H9 (cell line): ENCODE measurements around the gene PAH. TPM values are rescaled to one million over a fixed set of nuclear protein-coding genes. Genes with fewer than 3 reads are reported as not detected.

Experiments
- DNase-seq: peaks from one replicate; pipeline ENCODE4 v3.0.0-alpha.2; 2017
- H2AFZ ChIP-seq: one replicate; pipeline ENCODE4 v1.6.1; 2013; ENCODE audit warnings: mild to moderate bottlenecking, low read length, control low read depth, moderate library complexity
- H2AK5ac ChIP-seq: 2 replicates; pipeline ENCODE4 v1.6.1; 2013; ENCODE audit warnings: low read length, control low read depth, mixed read lengths; ENCODE audit not compliant: insufficient read length
- H2BK120ac ChIP-seq: one replicate; pipeline ENCODE4 v1.6.1; 2013; ENCODE audit warnings: low read depth, mild to moderate bottlenecking, low read length, control low read depth, inconsistent platforms; ENCODE audit not compliant: poor library complexity, severe bottlenecking
- H2BK12ac ChIP-seq: 2 replicates; pipeline ENCODE4 v1.6.1; 2013; ENCODE audit warnings: low read length, control low read depth, mixed read lengths, low read depth; ENCODE audit not compliant: insufficient read length
- H2BK15ac ChIP-seq: 2 replicates; pipeline ENCODE4 v1.6.1; 2013; ENCODE audit warnings: low read depth, low read length, control low read depth
- H2BK20ac ChIP-seq: one replicate; pipeline ENCODE4 v1.6.1; 2013; ENCODE audit warnings: low read depth, mild to moderate bottlenecking, low read length, control low read depth, inconsistent platforms; ENCODE audit not compliant: poor library complexity, severe bottlenecking
- H2BK5ac ChIP-seq: 2 replicates; pipeline ENCODE4 v1.6.1; 2013; ENCODE audit warnings: low read length, control low read depth, mixed read lengths; ENCODE audit not compliant: insufficient read length
- H3K14ac ChIP-seq: 2 replicates; pipeline ENCODE4 v1.6.1; 2013; ENCODE audit warnings: low read length, control low read depth; ENCODE audit not compliant: insufficient read depth
- H3K18ac ChIP-seq: 2 replicates; pipeline ENCODE4 v1.6.1; 2013; ENCODE audit warnings: low read depth, mild to moderate bottlenecking, mixed read lengths, low read length, control low read depth; ENCODE audit not compliant: insufficient read length
- H3K23ac ChIP-seq: 2 replicates; pipeline ENCODE4 v1.6.1; 2013; ENCODE audit warnings: low read length, control low read depth, mixed read lengths, low read depth; ENCODE audit not compliant: insufficient read length
- H3K23me2 ChIP-seq: 2 replicates; pipeline ENCODE4 v1.6.1; 2013; ENCODE audit warnings: low read depth, mild to moderate bottlenecking, mixed read lengths, low read length, control low read depth; ENCODE audit not compliant: insufficient read length, poor library complexity, severe bottlenecking
- H3K27ac ChIP-seq: 2 replicates; pipeline ENCODE4 v1.5.1; 2013; ENCODE audit warnings: low read length, control low read depth, mixed read lengths, low read depth; ENCODE audit not compliant: insufficient read length
- H3K27me3 ChIP-seq: 2 replicates; pipeline ENCODE4 v1.6.1; 2013; ENCODE audit warnings: low read length, control low read depth, inconsistent platforms; ENCODE audit not compliant: insufficient read depth
- H3K4ac ChIP-seq: 2 replicates; pipeline ENCODE4 v1.6.1; 2013; ENCODE audit warnings: low read depth, mild to moderate bottlenecking, control low read depth, inconsistent platforms, low read length, moderate library complexity
- H3K4me1 ChIP-seq: 2 replicates; pipeline ENCODE4 v1.6.1; 2013; ENCODE audit warnings: low read length, control low read depth, inconsistent platforms; ENCODE audit not compliant: insufficient read depth
- H3K4me2 ChIP-seq: 2 replicates; pipeline ENCODE4 v1.6.1; 2013; ENCODE audit warnings: low read length, control low read depth, mixed read lengths; ENCODE audit not compliant: insufficient read length, insufficient read depth
- H3K56ac ChIP-seq: 2 replicates; pipeline ENCODE4 v1.6.1; 2013; ENCODE audit warnings: low read depth, mild to moderate bottlenecking, mixed read lengths, low read length, control low read depth; ENCODE audit not compliant: insufficient read length
- H3K79me1 ChIP-seq: 2 replicates; pipeline ENCODE4 v1.6.1; 2013; ENCODE audit warnings: low read depth, mild to moderate bottlenecking, moderate library complexity, low read length, control low read depth, inconsistent platforms; ENCODE audit not compliant: insufficient read depth, poor library complexity, severe bottlenecking
- H3K79me2 ChIP-seq: 2 replicates; pipeline ENCODE4 v1.6.1; 2013; ENCODE audit warnings: low read length, control low read depth, inconsistent platforms; ENCODE audit not compliant: insufficient read depth
- H3K9ac ChIP-seq: 2 replicates; pipeline ENCODE4 v1.6.1; 2013; ENCODE audit warnings: low read length, control low read depth, mixed read lengths; ENCODE audit not compliant: insufficient read length; ENCODE audit errors: extremely low read depth
- H3K9me3 ChIP-seq: one replicate; pipeline ENCODE4 v1.6.1; 2013; ENCODE audit warnings: low read depth, low read length, inconsistent platforms; ENCODE audit not compliant: control insufficient read depth
- H3T11ph ChIP-seq: one replicate; pipeline ENCODE4 v1.6.1; 2013; ENCODE audit warnings: mild to moderate bottlenecking, low read length, control low read depth, inconsistent platforms
- H4K20me1 ChIP-seq: one replicate; pipeline ENCODE4 v1.6.1; 2013; ENCODE audit not compliant: control insufficient read depth, insufficient read length, insufficient read depth
- H4K5ac ChIP-seq: 2 replicates; pipeline ENCODE4 v1.6.1; 2013; ENCODE audit warnings: low read depth, mild to moderate bottlenecking, mixed read lengths, low read length, control low read depth; ENCODE audit not compliant: insufficient read length
- H4K8ac ChIP-seq: replicated peaks from 2 replicates; pipeline ENCODE4 v1.6.1; 2013; ENCODE audit warnings: low read length, control low read depth, mixed read lengths, low read depth; ENCODE audit not compliant: insufficient read length
- H4K91ac ChIP-seq: 2 replicates; pipeline ENCODE4 v1.6.1; 2013; ENCODE audit warnings: low read depth, mild to moderate bottlenecking, moderate library complexity, mixed read lengths, low read length, control low read depth; ENCODE audit not compliant: insufficient read length
- H3K27ac Mint-ChIP-seq, 3 experiments: 2 replicates in 2 of 3; 3 replicates in 1 of 3; pipeline ENCODE4 v1.8.0; 2020 to 2021; ENCODE audit warnings: mixed read lengths in 3 of 3, mild to moderate bottlenecking in 1 of 3, moderate library complexity in 1 of 3
- H3K27me3 Mint-ChIP-seq: 2 replicates; pipeline ENCODE4 v1.8.0; 2021; ENCODE audit warnings: low read depth, mild to moderate bottlenecking, moderate library complexity, mixed read lengths
- H3K36me3 Mint-ChIP-seq, 3 experiments: 2 replicates in 2 of 3; 3 replicates in 1 of 3; pipeline ENCODE4 v1.8.0; 2020 to 2021; ENCODE audit warnings: low read depth in 3 of 3, mixed read lengths in 3 of 3; ENCODE audit not compliant: insufficient read depth in 1 of 3
- H3K4me1 Mint-ChIP-seq, 2 experiments: 2 replicates each; pipeline ENCODE4 v1.8.0; 2020; ENCODE audit warnings: mixed read lengths in 2 of 2
- H3K4me3 Mint-ChIP-seq, 2 experiments: 2 replicates in 1 of 2; 3 replicates in 1 of 2; pipeline ENCODE4 v1.8.0; 2020 to 2021; ENCODE audit warnings: mild to moderate bottlenecking in 2 of 2, mixed read lengths in 2 of 2, moderate library complexity in 1 of 2
- H3K9me3 Mint-ChIP-seq, 2 experiments: 2 replicates in 1 of 2; 3 replicates in 1 of 2; pipeline ENCODE4 v1.8.0; 2020; ENCODE audit warnings: mild to moderate bottlenecking in 2 of 2, mixed read lengths in 2 of 2, moderate library complexity in 1 of 2
- WGBS: extraction: QIAGEN DNeasy Blood & Tissue Kit; methylation state at CpG from one replicate; pipeline ENCODE4 v1.1.7; 2013; ENCODE audit warnings: missing lambda C conversion rate, low lambda C conversion rate, mixed read lengths; ENCODE audit not compliant: insufficient read length; ENCODE audit errors: extremely low coverage; 5-methylcytosine and 5-hydroxymethylcytosine counted together
- long read RNA-seq: library from polyadenylated mRNA; unstranded; transcript quantifications from one replicate; pipeline ENCODE4 v2.0.0, GENCODE V29; 2020
- total RNA-seq: library from RNA; stranded (reverse); gene quantifications from 2 replicates; pipeline ENCODE4 v1.2.1, GENCODE V29; 2021
- TF ChIP-seq, protein P1 (sequence below): fragments of 200-600 bp; sonication (generic); conservative IDR thresholded peaks from 3 replicates; pipeline ENCODE4 v1.8.0; 2021; ENCODE audit warnings: antibody characterized with exemption, mild to moderate bottlenecking

PAH gene
- total RNA-seq: 6.1 and 8.0 TPM in 2 replicates
- long read RNA-seq, full-length matches to known transcripts: 9 of 12 reads
- long read RNA-seq, partial matches to known transcripts: 1 of 12 reads
- long read RNA-seq, other reads (novel, unspliced or antisense): 2 of 12 reads

DNA sequence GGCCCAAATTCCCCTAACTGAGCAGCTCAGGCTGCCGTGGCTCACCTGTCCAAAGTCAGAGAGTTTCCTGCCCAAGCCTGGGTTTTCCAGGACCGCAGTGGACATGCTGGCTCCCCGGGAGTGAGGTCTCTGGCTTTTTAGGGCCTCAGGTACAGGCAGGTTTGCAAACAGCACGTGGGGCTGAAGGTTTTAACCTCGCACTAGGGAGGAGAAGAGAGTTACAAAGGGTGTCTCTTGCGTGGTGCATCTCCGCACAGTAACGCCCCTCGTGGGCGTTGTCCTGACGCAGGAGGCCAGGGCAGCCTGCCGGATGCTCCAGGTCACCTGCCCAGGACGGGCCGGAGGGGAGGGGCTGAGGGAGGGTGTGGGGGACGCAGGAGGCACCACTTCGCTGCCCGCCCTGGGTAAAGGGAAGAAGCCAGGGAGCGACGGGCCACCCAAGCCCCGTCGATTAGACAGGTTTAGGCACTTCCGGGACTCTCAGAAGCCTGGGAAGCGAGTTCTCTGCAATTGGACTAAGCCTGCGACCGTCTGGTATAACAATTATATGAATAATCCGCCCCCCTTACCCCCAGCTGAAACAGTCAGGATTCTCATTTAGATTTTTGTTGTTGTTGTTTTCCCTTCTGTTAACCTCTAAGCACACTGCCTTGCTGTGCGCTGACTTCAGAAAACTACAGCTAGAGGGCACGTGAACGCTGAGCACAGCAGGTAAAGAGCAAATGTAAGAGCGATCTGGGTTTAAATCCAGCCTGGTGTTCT lies at the start of gene PAH:
Gene PAH (minus strand): TSS at position 219 of the 762 bp plus-strand sequence. CDS start 114 bp downstream, at position 105.
- H3K27me3 ChIP-seq: no peaks in the 10 kb centered on the region
- no peaks in the 10 kb centered on the region; the same call in 1 of the 2 replicates for H3K4me1 ChIP-seq
- H3K79me2 ChIP-seq: no peaks in the 10 kb centered on the region
- H3K4me1 Mint-ChIP-seq: peaks cover 25 to 27% of the 10 kb centered on the region in 2 experiments
- peak within 1 kb of the TSS; percentile 35 to 92 (median 87); a peak in 6 of 7 replicates for H3K27ac Mint-ChIP-seq
- peaks cover 10% of the 10 kb centered on the region for H3K27me3 Mint-ChIP-seq
- WGBS: no CpG with 5 or more reads among the region's 30 CpGs
- H3K4ac ChIP-seq: no peak within 1 kb of the TSS
- H3K4me3 Mint-ChIP-seq: peak within 1 kb of the TSS; percentile 61 to 75
- H3K23me2 ChIP-seq: no peaks in the 10 kb centered on the region
- no peak within 1 kb of the TSS for H2BK15ac ChIP-seq
- no peak within 1 kb of the TSS for H2BK5ac ChIP-seq
- H3K18ac ChIP-seq: peak within 1 kb of the TSS; percentile 36
- no peak within 1 kb of the TSS for H3K56ac ChIP-seq
- H4K5ac ChIP-seq: no peak within 1 kb of the TSS
- TF ChIP-seq, protein P1, sequence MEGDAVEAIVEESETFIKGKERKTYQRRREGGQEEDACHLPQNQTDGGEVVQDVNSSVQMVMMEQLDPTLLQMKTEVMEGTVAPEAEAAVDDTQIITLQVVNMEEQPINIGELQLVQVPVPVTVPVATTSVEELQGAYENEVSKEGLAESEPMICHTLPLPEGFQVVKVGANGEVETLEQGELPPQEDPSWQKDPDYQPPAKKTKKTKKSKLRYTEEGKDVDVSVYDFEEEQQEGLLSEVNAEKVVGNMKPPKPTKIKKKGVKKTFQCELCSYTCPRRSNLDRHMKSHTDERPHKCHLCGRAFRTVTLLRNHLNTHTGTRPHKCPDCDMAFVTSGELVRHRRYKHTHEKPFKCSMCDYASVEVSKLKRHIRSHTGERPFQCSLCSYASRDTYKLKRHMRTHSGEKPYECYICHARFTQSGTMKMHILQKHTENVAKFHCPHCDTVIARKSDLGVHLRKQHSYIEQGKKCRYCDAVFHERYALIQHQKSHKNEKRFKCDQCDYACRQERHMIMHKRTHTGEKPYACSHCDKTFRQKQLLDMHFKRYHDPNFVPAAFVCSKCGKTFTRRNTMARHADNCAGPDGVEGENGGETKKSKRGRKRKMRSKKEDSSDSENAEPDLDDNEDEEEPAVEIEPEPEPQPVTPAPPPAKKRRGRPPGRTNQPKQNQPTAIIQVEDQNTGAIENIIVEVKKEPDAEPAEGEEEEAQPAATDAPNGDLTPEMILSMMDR: peak; percentile 39; the same call in 2 of the 3 replicates
- H2BK12ac ChIP-seq: no peak within 1 kb of the TSS
- DNase-seq: peak; percentile 97
- H3K27ac ChIP-seq: no peak within 1 kb of the TSS
- no peak within 1 kb of the TSS for H3K14ac ChIP-seq
- no peak within 1 kb of the TSS for H3T11ph ChIP-seq
- H2BK120ac ChIP-seq: no peak within 1 kb of the TSS
- H3K9me3 ChIP-seq: no peaks in the 10 kb centered on the region
- H2BK20ac ChIP-seq: no peak within 1 kb of the TSS
- H2AK5ac ChIP-seq: no peak within 1 kb of the TSS
- H3K9ac ChIP-seq: no peak within 1 kb of the TSS
- no peak within 1 kb of the TSS for H2AFZ ChIP-seq
- no peak within 1 kb of the TSS for H3K23ac ChIP-seq
- no peak within 1 kb of the TSS for H4K91ac ChIP-seq
- H3K36me3 Mint-ChIP-seq: no peaks in the 10 kb centered on the region
- H4K20me1 ChIP-seq: no peaks in the 10 kb centered on the region
- H3K79me1 ChIP-seq: no peaks in the 10 kb centered on the region
- H3K9me3 Mint-ChIP-seq: no peaks in the 10 kb centered on the region
- peak within 1 kb of the TSS; percentile 41 for H3K4me2 ChIP-seq
- no peak within 1 kb of the TSS for H4K8ac ChIP-seq
